B cell (primary cell): ENCODE results near the gene PGA5. TPM values are rescaled to one million over a fixed set of nuclear protein-coding genes. Genes with fewer than 3 reads are reported as not detected.
"Not testable (repeated sequence)": the region's sequence is repeated elsewhere in the genome, so short reads cannot be mapped to it uniquely, and the experiment has no call there.

Experiments used
- ATAC-seq: fragments of 200-7000 bp; cut with Tn5 transposase; one replicate; pipeline ENCODE4 v1.10.0; 2021; ENCODE audit warnings: low read depth, mild to moderate bottlenecking, moderate number of reproducible peaks, moderate library complexity
- CTCF ChIA-PET: fragments of 350-600 bp; sonication (Branson Sonifier 250); formaldehyde crosslinking; loops from one replicate; lab custom pipeline; 2021; ENCODE audit warnings: antibody characterized with exemption, inconsistent platforms; lab: Charles Lee
- POLR2A ChIA-PET: fragments of 350-600 bp; sonication (Branson Sonifier 250); formaldehyde crosslinking; loops from one replicate; lab custom pipeline; 2021; ENCODE audit warnings: antibody characterized with exemption; lab: Charles Lee
- DNase-seq: peaks from one replicate; pipeline ENCODE4 v3.0.0; 2013
- H2AFZ ChIP-seq: 2 replicates; pipeline ENCODE4 v1.6.1; 2012; ENCODE audit warnings: mild to moderate bottlenecking, low read depth, low read length; ENCODE audit not compliant: insufficient read depth, poor library complexity, severe bottlenecking
- H3K27ac ChIP-seq, 2 donors: 1 replicate in 1 of 2; 2 replicates in 1 of 2; pipeline ENCODE4 v1.5.1; 2012 to 2013; ENCODE audit warnings: low read length in 2 of 2, mild to moderate bottlenecking in 2 of 2, moderate library complexity in 1 of 2
- H3K27me3 ChIP-seq, 4 experiments: fragments of 200-600 bp in 1 of 4; sonication (generic) in 1 of 4; replicated peaks in 1 of 4; 1 replicate in 2 of 4; 2 replicates in 2 of 4; pipeline versions ENCODE4 v1.6.1 to v1.7.0; 2013 to 2016; ENCODE audit warnings: low read length in 3 of 4, mild to moderate bottlenecking in 2 of 4, mixed read lengths in 1 of 4, moderate library complexity in 1 of 4; ENCODE audit not compliant: insufficient read depth in 4 of 4, control insufficient read depth in 3 of 4; ENCODE audit errors: control extremely low read depth in 1 of 4
- H3K36me3 ChIP-seq, 2 experiments: replicated peaks in 1 of 2; 1 replicate in 1 of 2; 2 replicates in 1 of 2; pipeline versions ENCODE4 v1.6.1 to v1.7.1; 2013; ENCODE audit warnings: low read length in 1 of 2; ENCODE audit not compliant: insufficient read depth in 2 of 2, control insufficient read depth in 1 of 2; ENCODE audit errors: control extremely low read depth in 1 of 2, extremely low read depth in 1 of 2
- H3K4me1 ChIP-seq, 2 donors: fragments of 200-600 bp in 1 of 2; sonication (generic) in 1 of 2; 1 replicate in 1 of 2; 2 replicates in 1 of 2; pipeline versions ENCODE4 v1.5.1 to v1.6.1; 2013 to 2017; ENCODE audit warnings: low read length in 2 of 2; ENCODE audit not compliant: control insufficient read depth in 2 of 2, insufficient read depth in 2 of 2
- H3K4me2 ChIP-seq: replicated peaks from 2 replicates; pipeline ENCODE3; 2012; ENCODE audit warnings: mild to moderate bottlenecking, low read depth, low read length; ENCODE audit not compliant: poor library complexity, severe bottlenecking
- H3K4me3 ChIP-seq, 5 experiments: fragments of 200-600 bp in 1 of 5; sonication (generic) in 1 of 5; 1 replicate in 3 of 5; 2 replicates in 2 of 5; pipeline versions ENCODE4 v1.5.1 to v1.7.0; 2011 to 2016; ENCODE audit warnings: low read length in 4 of 5, mild to moderate bottlenecking in 4 of 5, low read depth in 2 of 5, control low read depth in 1 of 5, moderate library complexity in 1 of 5; ENCODE audit not compliant: insufficient read depth in 1 of 5; ENCODE audit errors: control extremely low read depth in 1 of 5, extremely low read depth in 1 of 5
- H3K79me2 ChIP-seq: fragments of 200-600 bp; sonication (generic); one replicate; pipeline ENCODE4 v1.6.0; 2016; ENCODE audit warnings: low read length; ENCODE audit not compliant: control insufficient read depth, insufficient read depth
- H3K9ac ChIP-seq: fragments of 200-600 bp; sonication (generic); 2 replicates; pipeline ENCODE4 v1.6.1; 2017; ENCODE audit warnings: mild to moderate bottlenecking, low read length, moderate library complexity
- H3K9me3 ChIP-seq, 3 donors: one replicate each; pipeline versions ENCODE4 v1.6.1 to v1.7.1; 2013; ENCODE audit warnings: low read length in 2 of 3; ENCODE audit not compliant: control insufficient read depth in 2 of 3, insufficient read depth in 1 of 3; ENCODE audit errors: control extremely low read depth in 1 of 3
- H4K20me1 ChIP-seq: 2 replicates; pipeline ENCODE4 v1.6.0; 2012; ENCODE audit warnings: mild to moderate bottlenecking, low read length; ENCODE audit not compliant: insufficient read depth, control insufficient read depth, poor library complexity, severe bottlenecking
- H3K27ac Mint-ChIP-seq: one replicate; pipeline ENCODE4 v1.8.0; 2021; ENCODE audit warnings: mixed read lengths
- H3K27me3 Mint-ChIP-seq: one replicate; pipeline ENCODE4 v1.8.0; 2021; ENCODE audit warnings: mixed read lengths
- H3K4me1 Mint-ChIP-seq: one replicate; pipeline ENCODE4 v1.8.0; 2021; ENCODE audit warnings: mixed read lengths
- H3K4me3 Mint-ChIP-seq: one replicate; pipeline ENCODE4 v1.8.0; 2021; ENCODE audit warnings: mixed read lengths
- H3K9me3 Mint-ChIP-seq: one replicate; pipeline ENCODE4 v1.8.0; 2022; ENCODE audit warnings: mixed read lengths; ENCODE audit not compliant: insufficient read depth
- CTCF ChIP-seq: fragments of 200-600 bp; IDR thresholded peaks from one replicate; pipeline ENCODE4 v1.8.0; 2022; ENCODE audit warnings: antibody characterized with exemption, mild to moderate bottlenecking
- EZH2 ChIP-seq: IDR thresholded peaks from 2 replicates; pipeline ENCODE4 v1.6.1; 2012; ENCODE audit warnings: borderline replicate concordance, low read depth, mild to moderate bottlenecking, moderate library complexity, low read length; ENCODE audit not compliant: insufficient read depth, poor library complexity, severe bottlenecking
- WGBS: methylation state at CpG from one replicate; pipeline ENCODE4 v1.1.5; 2013; ENCODE audit warnings: missing lambda C conversion rate; ENCODE audit not compliant: insufficient coverage; 5-methylcytosine and 5-hydroxymethylcytosine counted together
- intact Hi-C: fragments of 100-400 bp; cut with micrococcal nuclease; formaldehyde crosslinking; loops from one replicate; pipeline ENCODE4 v1.10.0; 2022
- polyA minus RNA-seq: library from RNA; depleted of rRNA, polyadenylated mRNA; stranded (reverse); fragments of >200 nt; gene quantifications from 2 replicates; pipeline ENCODE4 v1.2.3, GENCODE V29; 2012
- polyA plus RNA-seq: library from polyadenylated mRNA; depleted of rRNA; stranded (reverse); fragments of >200 nt; gene quantifications from 2 replicates; pipeline ENCODE4 v1.2.3, GENCODE V29; 2012
- total RNA-seq, 2 donors: library from RNA; stranded (reverse); fragments of 120-200 nt in 1 of 2; gene quantifications; 1 replicate in 1 of 2; 2 replicates in 1 of 2; pipeline versions ENCODE4 v1.2.3 to v1.2.4, GENCODE V29; 2013 to 2022

The PGA5 gene
- total RNA-seq (not detected in 2 replicates), polyA plus RNA-seq (not detected in 2 replicates), polyA minus RNA-seq (1.0 TPM in 1 of 2 replicates, not detected in the other)
- not detected for total RNA-seq (2013)

GRCh38 chr11:61240875-61241274 lies at the start of gene PGA5:
TSS of gene PGA5 (plus strand) at chr11:61241175. CDS start at chr11:61241227, 52 bp downstream.
- CTCF ChIA-PET, ATAC-seq: not testable (repeated sequence)

GRCh38 chr11:61193596-61193995 lies 47.4 kb upstream of the PGA5 start:
- ChIA-PET CTCF (interaction anchor here (0.9 kb wide), 1 partner anchor 363 kb away, joined by 3 read pairs; no protein-coding TSS in a partner anchor), POLR2A (no interaction called here)
- DNase-seq (no peak), ATAC-seq (no peak)
- Histone ChIP-seq H3K9me3 (peaks cover 0 to 3% (median 3%) of the 10 kb centered on the region in 3 donors), H2AFZ (no peak overlapping the region), H3K79me2 (no peaks in the 10 kb centered on the region), H4K20me1 (no peaks in the 10 kb centered on the region), H3K27ac (no peak overlapping the region), H3K4me3 (no peak overlapping the region), H3K27me3 (peaks cover 0 to 3% (median 0%) of the 10 kb centered on the region in 4 experiments), H3K9ac (no peak overlapping the region), H3K4me1 (no peaks in the 10 kb centered on the region), H3K36me3 (no peaks in the 10 kb centered on the region), H3K4me2 (no peak overlapping the region)
- H3K4me1 Mint-ChIP-seq, result no peaks in the 10 kb centered on the region
- H3K27me3 Mint-ChIP-seq, result peaks cover 23% of the 10 kb centered on the region
- no peak overlapping the region for H3K4me3 Mint-ChIP-seq
- no peak overlapping the region for H3K27ac Mint-ChIP-seq
- H3K9me3 Mint-ChIP-seq, result no peaks in the 10 kb centered on the region
- WGBS, result 75% methylated on average over 8 of the region's 12 CpGs
- TF ChIP-seq EZH2 (no peak), CTCF (no peak)
- intact Hi-C loops, result no loop called here

More at GRCh38 chr11:61240875-61241274, at the start of gene PGA5:
- intact Hi-C loops, H3K36me3 ChIP-seq, H3K9me3 ChIP-seq, H3K4me3 ChIP-seq, H3K9me3 Mint-ChIP-seq, H3K27ac Mint-ChIP-seq, DNase-seq, H3K27me3 ChIP-seq, H4K20me1 ChIP-seq, H3K4me1 ChIP-seq, H3K9ac ChIP-seq, H3K4me2 ChIP-seq, H3K4me3 Mint-ChIP-seq, H3K4me1 Mint-ChIP-seq, H2AFZ ChIP-seq, H3K27me3 Mint-ChIP-seq, POLR2A ChIA-PET, H3K79me2 ChIP-seq, H3K27ac ChIP-seq: not testable (repeated sequence)
- WGBS, result no CpG with 5 or more reads among the region's 8 CpGs
